ENCODE data around the gene GNA12. TPM values are rescaled to one million over a fixed set of nuclear protein-coding genes. Genes with fewer than 3 reads are reported as not detected.

GNA12 gene
- total RNA-seq, 1 experiment from 2014 or later = 63.8 TPM

GRCh38 chr7:2795906-2796305, 48.2 kb downstream of the GNA12 start:
- Mint-ChIP-seq H3K27me3 (ENCODE audit: insufficient read depth, unreplicated experiment) (no peaks in the 10 kb centered on the region), H3K4me1 (ENCODE audit: low read depth, unreplicated experiment) (peaks cover 9% of the 10 kb centered on the region), H3K4me3 (ENCODE audit: unreplicated experiment) (no peak overlapping the region), H3K36me3 (ENCODE audit: insufficient read depth, unreplicated experiment) (peaks cover 52% of the 10 kb centered on the region), H3K9me3 (ENCODE audit: unreplicated experiment) (no peaks in the 10 kb centered on the region), H3K27ac (ENCODE audit: unreplicated experiment) (no peak overlapping the region)
- no peak for TF ChIP-seq CTCF (IDR thresholded peaks at IDR 0.05; ENCODE audit: insufficient read depth in 1 of 2, low read depth in 1 of 2, low read length in 1 of 2, severe bottlenecking in 1 of 2, unreplicated experiment in 1 of 2)
- POLR2A ChIA-PET = no interaction called here
- CTCF ChIA-PET = interaction anchor here (0.6 kb wide), 1 partner anchor 1192 kb away, joined by 4 read pairs; no protein-coding TSS in a partner anchor
- no peak for DNase-seq
- Histone ChIP-seq H3K4me1 (peaks cover 6% of the 10 kb centered on the region), H3K36me3 (ENCODE audit: control insufficient read depth, insufficient read depth, low read length) (peaks cover 1% of the 10 kb centered on the region), H3K9me3 (no peaks in the 10 kb centered on the region), H3K27me3 (replicated peaks; ENCODE audit: control insufficient read depth, insufficient read depth, low read length) (no peaks in the 10 kb centered on the region), H3K4me3 (ENCODE audit: low read depth, low read length) (no peak overlapping the region)
- BruUV-seq (replicated peaks) = no TSS peak
- intact Hi-C loops (cut with micrococcal nuclease; ENCODE audit: unreplicated experiment) = no loop called here

GRCh38 chr7:2794836-2795636, 49.1 kb downstream of the GNA12 start:
- Mint-ChIP-seq H3K27ac (ENCODE audit: unreplicated experiment) (no peak overlapping the region), H3K4me3 (ENCODE audit: unreplicated experiment) (no peak overlapping the region), H3K36me3 (ENCODE audit: insufficient read depth, unreplicated experiment) (peaks cover 60% of the 10 kb centered on the region), H3K4me1 (ENCODE audit: low read depth, unreplicated experiment) (peaks cover 6% of the 10 kb centered on the region), H3K9me3 (ENCODE audit: unreplicated experiment) (no peaks in the 10 kb centered on the region), H3K27me3 (ENCODE audit: insufficient read depth, unreplicated experiment) (no peaks in the 10 kb centered on the region)
- intact Hi-C loops (cut with micrococcal nuclease; ENCODE audit: unreplicated experiment) = no loop called here
- no peak overlapping the region for H3K4me3 ChIP-seq (ENCODE audit: low read depth, low read length)
- H3K27me3 ChIP-seq (replicated peaks; ENCODE audit: control insufficient read depth, insufficient read depth, low read length) = no peaks in the 10 kb centered on the region
- no peaks in the 10 kb centered on the region for H3K4me1 ChIP-seq
- ChIA-PET CTCF (interaction anchor here (0.6 kb wide), 2 partner anchors 19 to 1193 kb away, joined by 3 to 4 read pairs; no protein-coding TSS in a partner anchor), POLR2A (no interaction called here)
- no peak for TF ChIP-seq CTCF (IDR thresholded peaks at IDR 0.05; ENCODE audit: insufficient read depth in 1 of 2, low read depth in 1 of 2, low read length in 1 of 2, severe bottlenecking in 1 of 2, unreplicated experiment in 1 of 2)
- H3K36me3 ChIP-seq (ENCODE audit: control insufficient read depth, insufficient read depth, low read length) = peaks cover 1% of the 10 kb centered on the region
- BruUV-seq (replicated peaks) = no TSS peak
- DNase-seq = no peak
- no peaks in the 10 kb centered on the region for H3K9me3 ChIP-seq

- intact Hi-C loops (cut with micrococcal nuclease; ENCODE audit: unreplicated experiment) = no loop called here
- no TSS peak for BruUV-seq (replicated peaks)
- no peaks in the 10 kb centered on the region for H3K9me3 ChIP-seq
- H3K4me3 Mint-ChIP-seq (ENCODE audit: unreplicated experiment) = no peak overlapping the region
- H3K4me1 ChIP-seq = no peaks in the 10 kb centered on the region
- POLR2A ChIA-PET = no interaction called here
- DNase-seq = no peak
- H3K4me3 ChIP-seq (ENCODE audit: low read depth, low read length) = no peak overlapping the region
- CTCF ChIA-PET = no interaction called here
- H3K27me3 Mint-ChIP-seq (ENCODE audit: insufficient read depth, unreplicated experiment) = no peaks in the 10 kb centered on the region
- H3K36me3 Mint-ChIP-seq (ENCODE audit: insufficient read depth, unreplicated experiment) = peaks cover 74% of the 10 kb centered on the region
- H3K4me1 Mint-ChIP-seq (ENCODE audit: low read depth, unreplicated experiment) = peaks cover 6% of the 10 kb centered on the region
- peaks cover 1% of the 10 kb centered on the region for H3K36me3 ChIP-seq (ENCODE audit: control insufficient read depth, insufficient read depth, low read length)
- H3K27ac Mint-ChIP-seq (ENCODE audit: unreplicated experiment) = no peak overlapping the region
- TF ChIP-seq CTCF (IDR thresholded peaks at IDR 0.05; ENCODE audit: insufficient read depth in 1 of 2, low read depth in 1 of 2, low read length in 1 of 2, severe bottlenecking in 1 of 2, unreplicated experiment in 1 of 2) = no peak
- no peaks in the 10 kb centered on the region for H3K27me3 ChIP-seq (replicated peaks; ENCODE audit: control insufficient read depth, insufficient read depth, low read length)
- no peaks in the 10 kb centered on the region for H3K9me3 Mint-ChIP-seq (ENCODE audit: unreplicated experiment)
Observed at GRCh38 chr7:2792856-2793487, 51.1 kb downstream of the GNA12 start.
